MM.1S (cell line): Measurements from ENCODE around the gene IGFBP4.

Experiments
- CTCF ChIP-seq: fragments of 300-600 bp; sonication (generic); IDR thresholded peaks from 2 replicates; pipeline ENCODE4 v1.5.1; 2016; ENCODE audit warnings: antibody characterized with exemption, low read length, mixed read lengths
- EZH2 ChIP-seq: fragments of 300-600 bp; sonication (generic); optimal IDR thresholded peaks from 2 replicates; pipeline ENCODE3; 2017; ENCODE audit warnings: low read depth, mild to moderate bottlenecking, antibody characterized with exemption, low read length, mixed read lengths

- no peak for TF ChIP-seq CTCF
- no peak for TF ChIP-seq EZH2
These were observed 58.3 kb downstream of the IGFBP4 start, which contains the start of gene TNS4 for GRCh38 chr17:40501499-40501911.
